D341Med (cell line): ENCODE data around the gene COTL1.
A peak's percentile ranks its signal among the peaks of the same experiment; 100 is the strongest.

Source experiments
- DNase-seq: peaks from one replicate; pipeline ENCODE4 v3.0.0; 2012; ENCODE audit warnings: low spot score

COTL1 gene

GRCh38 chr16:84548971-84549844, 68.7 kb downstream of the COTL1 start:
- DNase-seq = no peak

DNA sequence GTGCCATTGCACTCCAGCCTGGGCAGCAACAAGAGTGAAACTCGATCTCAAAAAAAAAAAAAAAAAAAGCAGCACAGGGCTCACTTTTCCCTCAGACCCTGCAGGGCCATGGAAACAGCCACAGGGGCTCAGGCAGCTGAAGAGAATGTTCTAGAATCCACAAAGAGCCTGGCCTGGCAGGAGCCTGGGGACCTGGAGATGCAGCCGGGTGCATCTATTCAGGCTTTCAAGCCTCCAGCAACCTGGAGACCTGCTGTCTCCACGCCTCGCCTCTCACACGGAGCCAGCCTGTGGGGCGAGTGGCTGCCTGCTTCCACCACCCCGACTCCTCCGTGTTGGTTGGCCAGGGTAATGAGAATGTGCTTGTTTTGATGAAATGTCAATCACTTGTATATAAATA, 69.4 kb downstream of the COTL1 start:
- no peak for DNase-seq

DNA sequence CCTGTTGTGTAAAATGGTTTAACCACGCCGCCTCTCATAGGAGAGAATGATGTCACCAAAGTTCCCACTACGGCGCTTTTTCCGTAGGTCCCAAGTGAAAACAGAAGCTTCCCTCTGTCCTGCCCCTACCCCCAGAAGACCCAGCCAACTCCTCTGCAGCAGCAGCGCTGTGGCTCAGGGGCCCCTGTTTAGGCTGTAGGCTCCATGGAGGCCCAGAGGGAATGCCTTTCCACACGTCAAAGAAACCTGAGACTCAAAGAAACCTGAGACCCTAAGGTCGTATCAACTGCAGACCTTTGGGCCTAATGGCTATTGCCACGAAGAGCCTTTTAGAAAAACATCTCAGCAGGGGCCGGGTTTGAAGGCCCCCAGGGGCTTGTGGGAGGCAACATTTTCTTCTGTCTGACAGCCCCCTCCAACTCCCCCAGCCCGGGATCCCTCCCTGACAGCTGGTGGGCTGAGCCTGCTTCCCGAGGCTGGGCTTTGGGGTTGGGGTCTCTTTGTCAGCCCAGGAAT, 70.3 kb downstream of the COTL1 start:
- no peak for DNase-seq

DNA sequence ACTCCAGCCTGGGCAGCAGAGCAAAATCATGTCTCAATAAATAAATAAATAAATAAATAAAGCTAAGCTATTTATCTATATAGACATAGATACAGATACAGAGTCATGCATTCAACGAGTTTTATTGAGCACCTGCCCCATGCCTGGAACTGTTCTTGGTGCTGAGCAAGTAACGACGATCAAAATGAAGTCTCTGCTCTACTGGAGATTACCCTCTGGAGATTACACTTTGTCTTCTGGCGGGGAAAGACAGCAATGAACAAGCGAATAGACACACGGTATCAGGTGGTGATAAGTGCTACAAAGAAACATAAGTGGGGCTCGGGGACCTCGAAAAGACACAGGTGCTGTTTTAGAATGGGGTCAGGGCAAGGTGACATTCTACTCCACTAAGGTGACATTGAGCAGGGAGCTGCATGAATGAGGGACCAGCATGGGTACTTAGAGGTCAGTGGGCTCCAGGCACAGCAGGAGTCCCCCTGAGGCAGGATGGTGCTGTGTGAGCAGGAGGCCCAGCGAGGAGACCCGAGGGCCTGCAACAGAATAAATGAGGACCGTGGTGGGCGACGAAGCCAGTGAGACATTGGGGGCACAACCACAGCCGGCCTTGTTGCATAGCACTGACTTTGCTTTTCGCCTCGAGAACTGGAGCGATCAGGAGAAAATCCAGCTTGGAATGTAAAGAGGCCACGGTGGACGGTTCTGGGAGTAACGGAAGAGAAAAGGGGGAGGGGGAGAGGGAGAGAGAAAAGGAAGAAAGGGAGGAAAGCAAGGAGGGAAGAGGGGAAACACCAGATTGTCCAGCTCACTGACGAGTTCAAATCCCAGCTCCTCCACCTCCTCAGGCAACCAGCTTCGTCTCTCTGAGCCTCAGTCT, 71.0 kb downstream of the COTL1 start:
- DNase-seq = no peak

- DNase-seq = peak; percentile 73
These were observed 72.7 kb downstream of the COTL1 start for GRCh38 chr16:84545114-84545737.

DNA sequence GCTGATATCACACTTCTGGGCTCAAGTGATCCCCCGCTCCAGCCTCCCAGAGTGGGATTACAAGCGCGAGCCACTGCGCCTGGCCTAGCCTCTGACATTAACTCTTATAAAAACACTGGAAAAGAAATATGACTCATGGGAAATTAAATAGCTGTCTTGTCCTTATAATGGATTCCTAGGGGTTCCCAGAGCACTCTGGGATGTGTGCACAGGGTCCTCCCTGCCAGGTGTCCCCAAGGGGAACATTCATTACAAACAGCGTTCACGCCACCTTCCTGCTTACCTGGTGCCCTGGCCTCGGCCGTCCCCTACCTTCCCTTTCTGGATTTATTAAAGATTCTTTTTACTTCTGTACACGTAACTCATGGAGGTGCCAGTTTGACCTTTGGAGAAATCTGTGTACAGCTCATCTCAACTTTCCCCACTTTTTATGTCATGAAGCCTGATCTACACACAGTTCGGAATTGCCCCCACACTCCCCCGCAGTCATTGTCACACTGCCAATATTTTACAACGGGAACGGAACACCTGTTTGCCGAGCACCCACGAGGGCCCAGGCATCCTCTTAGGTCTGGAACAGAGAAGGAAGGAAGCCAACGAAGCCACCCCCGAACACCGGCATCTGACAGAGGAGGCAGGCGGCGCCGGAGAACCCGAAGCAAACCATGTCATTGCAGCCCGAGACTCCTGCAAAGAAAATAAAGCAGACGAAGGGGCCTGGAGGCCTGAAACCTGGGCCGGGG, 73.7 kb downstream of the COTL1 start:
- DNase-seq = no peak

GRCh38 chr16:84543253-84543652, 74.6 kb downstream of the COTL1 start:
- DNase-seq = no peak

DNA sequence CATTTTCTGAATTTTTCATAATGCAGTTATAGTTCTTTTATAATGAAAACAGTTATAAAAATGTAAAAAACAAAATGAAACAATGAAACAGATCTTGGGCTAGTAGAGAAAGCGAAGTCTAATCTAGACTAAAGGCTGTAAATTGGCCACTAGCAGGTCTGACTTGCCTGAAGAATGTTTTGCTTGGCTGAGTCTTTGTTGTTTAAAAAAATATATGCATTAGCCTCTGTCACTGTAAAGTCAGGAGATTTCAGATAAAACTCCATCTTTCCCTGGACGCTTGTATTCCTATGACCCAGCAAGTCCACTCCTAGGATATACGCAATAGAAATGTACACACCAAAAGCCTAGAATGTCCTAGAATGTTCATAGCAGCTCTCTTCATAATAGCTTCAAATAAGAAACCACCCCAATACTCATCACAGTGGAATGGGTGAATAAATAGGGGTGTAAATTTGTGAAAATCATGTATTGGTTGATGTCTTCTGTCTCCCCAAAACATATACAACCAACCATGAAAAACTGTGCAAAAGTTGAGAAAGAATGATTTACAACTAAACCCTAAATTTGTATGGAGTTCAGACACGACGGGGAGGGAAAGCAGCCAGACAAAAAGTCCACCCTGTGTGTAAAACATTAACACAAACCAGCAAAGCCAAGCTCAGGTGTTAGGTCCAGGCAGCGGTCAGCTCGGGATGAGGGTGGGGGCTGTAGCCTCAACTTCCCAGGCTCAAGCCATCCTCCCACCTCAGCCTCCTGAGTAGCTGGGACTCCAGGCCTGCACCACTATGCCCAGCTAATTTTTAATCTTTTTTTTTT, 75.7 kb downstream of the COTL1 start:
- DNase-seq = no peak

- no peak for DNase-seq
These were observed 77.7 kb downstream of the COTL1 start for GRCh38 chr16:84540194-84540593.

DNA sequence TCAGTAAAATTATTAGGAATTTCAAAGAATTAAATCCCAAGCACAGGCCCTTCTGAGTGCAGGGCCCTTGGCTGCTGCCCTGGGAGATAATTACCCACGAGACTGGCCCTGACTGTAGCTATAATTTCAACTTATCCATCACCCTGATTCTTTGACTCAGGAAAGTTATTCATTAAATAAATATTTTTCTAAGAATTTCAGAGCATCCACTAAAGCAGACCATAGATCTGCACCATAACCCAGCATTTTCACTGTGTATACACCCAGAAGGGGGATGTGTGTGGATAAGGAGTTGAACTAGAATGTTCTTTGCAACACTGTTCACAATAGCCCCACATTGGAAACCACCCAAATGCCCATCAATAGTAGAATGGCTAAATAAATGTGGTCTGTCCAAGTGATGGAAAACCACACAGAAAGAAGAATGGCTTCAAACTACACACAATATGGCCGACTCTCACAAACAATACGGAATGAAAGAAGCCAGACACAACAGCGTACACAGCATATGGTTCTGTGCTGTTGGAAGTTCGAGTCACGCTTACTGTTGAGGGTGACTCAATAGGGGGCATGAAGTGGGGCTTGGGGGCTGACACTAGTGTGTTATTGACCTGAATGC, 79.5 kb downstream of the COTL1 start:
- DNase-seq = no peak

GRCh38 chr16:84537491-84538151, 80.3 kb downstream of the COTL1 start:
- no peak for DNase-seq

GRCh38 chr16:84535851-84536250, 82.0 kb downstream of the COTL1 start:
- no peak for DNase-seq

DNA sequence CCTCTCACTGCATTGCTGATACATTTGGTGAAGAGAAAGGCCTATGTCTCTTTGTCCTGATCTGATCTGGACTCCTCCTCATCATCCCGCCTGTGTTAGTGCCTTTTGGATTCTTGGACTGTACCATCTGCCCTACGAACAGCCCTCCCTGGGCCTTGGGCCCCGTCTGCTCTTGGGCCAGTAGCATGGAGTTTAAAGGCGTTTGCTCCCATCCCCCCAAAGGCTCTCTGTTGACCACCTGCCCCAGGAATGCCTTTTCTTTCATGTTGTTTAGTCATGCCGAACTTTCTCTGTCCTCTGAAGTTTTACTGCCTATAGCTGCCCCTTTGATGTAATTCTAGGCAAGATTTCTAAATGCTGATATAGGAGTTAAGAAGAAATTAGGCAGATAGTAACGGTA, 82.5 kb downstream of the COTL1 start:
- no peak for DNase-seq

GRCh38 chr16:84534815-84535214, 83.1 kb downstream of the COTL1 start:
- DNase-seq = no peak

DNA sequence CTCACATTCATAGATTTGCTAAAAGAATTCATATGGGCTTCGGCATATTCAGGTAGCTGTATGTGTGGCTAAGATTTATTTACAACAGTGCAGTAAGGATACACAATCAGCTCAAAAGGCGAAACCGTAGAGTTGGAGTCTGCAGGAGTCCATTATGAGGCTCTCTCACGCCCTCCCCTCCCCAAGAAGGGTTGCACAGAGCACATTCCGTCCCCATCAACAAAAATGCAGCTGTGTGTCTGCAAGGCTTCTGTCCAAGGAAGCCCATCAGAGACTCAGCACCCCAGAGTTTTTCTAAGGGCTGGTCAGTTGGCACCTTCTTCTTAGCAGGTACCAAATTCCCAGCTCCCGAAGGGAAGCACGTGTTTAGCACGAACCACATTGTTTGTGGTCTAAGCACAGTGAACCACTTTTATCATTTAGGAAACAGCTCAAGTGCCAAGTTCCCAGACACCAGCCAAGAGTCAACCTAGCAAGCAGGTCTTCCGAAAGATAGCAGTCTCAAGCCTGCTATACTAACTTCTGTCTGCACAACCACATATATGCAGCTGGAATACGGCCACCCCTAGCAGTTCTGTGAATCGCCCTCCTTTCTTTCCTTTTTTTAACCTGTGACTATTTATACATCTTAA, 84.9 kb downstream of the COTL1 start:
- DNase-seq = no peak

GRCh38 chr16:84532291-84532724, 85.6 kb downstream of the COTL1 start:
- no peak for DNase-seq

- DNase-seq = no peak
These were observed 86.2 kb downstream of the COTL1 start for GRCh38 chr16:84531671-84532111.

- DNase-seq = no peak
These were observed 87.3 kb downstream of the COTL1 start for GRCh38 chr16:84530590-84530989.

GRCh38 chr16:84529607-84530006, 88.3 kb downstream of the COTL1 start:
- DNase-seq = no peak
